ENCODE data around the gene CYP2S1.

GRCh38 chr19:41222240-41222639 lies 29.2 kb downstream of the CYP2S1 start:
- TF ChIP-seq E2F5 (CRISPR knock-in tag; IDR thresholded peaks at IDR 0.05), result no peak
- no peak for TF ChIP-seq CREB1 (CRISPR knock-in tag; IDR thresholded peaks at IDR 0.05)
- TF ChIP-seq ZBTB21 (CRISPR knock-in tag; IDR thresholded peaks at IDR 0.05; ENCODE audit: borderline replicate concordance), result no peak
- TF ChIP-seq CTCF (IDR thresholded peaks at IDR 0.05), result no peak
- TF ChIP-seq SOX15 (CRISPR knock-in tag; IDR thresholded peaks at IDR 0.05), result no peak
- no peak for TF ChIP-seq USF2 (CRISPR knock-in tag; IDR thresholded peaks at IDR 0.05)
- no peak for TF ChIP-seq FOXP4 (CRISPR knock-in tag; IDR thresholded peaks at IDR 0.05)
- no peak for TF ChIP-seq HMGXB4 (CRISPR knock-in tag; IDR thresholded peaks at IDR 0.05)
